CD14-positive monocyte (primary cell): ENCODE data around the gene DGKA. TPM values are rescaled to one million over a fixed set of nuclear protein-coding genes. Genes with fewer than 3 reads are reported as not detected.

Experiments used
- DNase-seq, 3 donors: peaks; one replicate each; pipeline ENCODE4 v3.0.0-alpha.2; 2011 to 2022
- H2AFZ ChIP-seq: 2 replicates; pipeline ENCODE4 v1.6.0; 2012; ENCODE audit warnings: mild to moderate bottlenecking, low read depth, low read length, inconsistent platforms; ENCODE audit not compliant: insufficient read depth, poor library complexity, severe bottlenecking
- H3K27ac ChIP-seq, 2 donors: 1 replicate in 1 of 2; 2 replicates in 1 of 2; pipeline ENCODE4 v1.5.1; 2012 to 2013; ENCODE audit warnings: low read length in 2 of 2, control low read depth in 1 of 2, inconsistent platforms in 1 of 2, low read depth in 1 of 2, mild to moderate bottlenecking in 1 of 2
- H3K27me3 ChIP-seq, 2 donors: one replicate each; pipeline versions ENCODE4 v1.6.0 to v1.6.1; 2011 to 2013; ENCODE audit warnings: low read length in 2 of 2; ENCODE audit not compliant: control insufficient read depth in 2 of 2, insufficient read depth in 2 of 2
- H3K36me3 ChIP-seq, 2 donors: replicated peaks in 1 of 2; 1 replicate in 1 of 2; 2 replicates in 1 of 2; pipeline versions ENCODE4 v1.5.1 to v1.6.1; 2012 to 2013; ENCODE audit warnings: low read length in 2 of 2, control low read depth in 1 of 2, inconsistent platforms in 1 of 2, mild to moderate bottlenecking in 1 of 2; ENCODE audit not compliant: insufficient read depth in 2 of 2, control insufficient read depth in 1 of 2
- H3K4me1 ChIP-seq, 2 donors: 1 replicate in 1 of 2; 2 replicates in 1 of 2; pipeline versions ENCODE4 v1.5.1 to v1.6.1; 2012 to 2013; ENCODE audit warnings: low read length in 2 of 2, control low read depth in 1 of 2, inconsistent platforms in 1 of 2, mild to moderate bottlenecking in 1 of 2, moderate library complexity in 1 of 2; ENCODE audit not compliant: insufficient read depth in 2 of 2, control insufficient read depth in 1 of 2
- H3K4me2 ChIP-seq: replicated peaks from 2 replicates; pipeline ENCODE3; 2012; ENCODE audit warnings: low read length, moderate library complexity, mild to moderate bottlenecking; ENCODE audit not compliant: poor library complexity, severe bottlenecking; ENCODE audit errors: extremely low read depth
- H3K4me3 ChIP-seq, 3 experiments: fragments of 200-600 bp in 1 of 3; sonication (generic) in 1 of 3; replicated peaks in 1 of 3; 1 replicate in 2 of 3; 2 replicates in 1 of 3; pipeline ENCODE4 v1.5.1; 2011 to 2013; ENCODE audit warnings: low read length in 3 of 3, mild to moderate bottlenecking in 3 of 3, control low read depth in 2 of 3, low read depth in 2 of 3, inconsistent platforms in 1 of 3, moderate library complexity in 1 of 3
- H3K79me2 ChIP-seq: 2 replicates; pipeline ENCODE4 v1.6.0; 2012; ENCODE audit warnings: mild to moderate bottlenecking, control low read depth, inconsistent platforms, low read length, moderate library complexity; ENCODE audit not compliant: insufficient read depth
- H3K9ac ChIP-seq: 2 replicates; pipeline ENCODE4 v1.6.0; 2017; ENCODE audit warnings: low read length, mild to moderate bottlenecking; ENCODE audit not compliant: insufficient read depth, poor library complexity, severe bottlenecking
- H3K9me3 ChIP-seq, 2 donors: replicated peaks in 1 of 2; 1 replicate in 1 of 2; 2 replicates in 1 of 2; pipeline versions ENCODE4 v1.5.1 to v1.6.1; 2012 to 2013; ENCODE audit warnings: low read length in 2 of 2, control low read depth in 1 of 2; ENCODE audit not compliant: control insufficient read depth in 1 of 2, insufficient read depth in 1 of 2
- H4K20me1 ChIP-seq: 2 replicates; pipeline ENCODE4 v1.6.0; 2012; ENCODE audit warnings: mild to moderate bottlenecking, low read length, control low read depth, moderate library complexity; ENCODE audit not compliant: insufficient read depth
- H3K27ac Mint-ChIP-seq, 7 donors: one replicate each; pipeline ENCODE4 v1.8.0; 2020; ENCODE audit warnings: mild to moderate bottlenecking in 7 of 7, mixed read lengths in 7 of 7, moderate library complexity in 6 of 7, inconsistent platforms in 2 of 7
- H3K27me3 Mint-ChIP-seq, 3 donors: one replicate each; pipeline ENCODE4 v1.8.0; 2021 to 2022; ENCODE audit warnings: low read depth in 3 of 3, mild to moderate bottlenecking in 3 of 3, mixed read lengths in 3 of 3, moderate library complexity in 3 of 3, inconsistent platforms in 1 of 3
- H3K36me3 Mint-ChIP-seq, 2 donors: one replicate each; pipeline ENCODE4 v1.8.0; 2020; ENCODE audit warnings: mixed read lengths in 2 of 2, inconsistent platforms in 1 of 2, mild to moderate bottlenecking in 1 of 2
- H3K4me1 Mint-ChIP-seq: one replicate; pipeline ENCODE4 v1.8.0; 2020; ENCODE audit warnings: mild to moderate bottlenecking, mixed read lengths
- H3K4me3 Mint-ChIP-seq, 2 donors: one replicate each; pipeline ENCODE4 v1.8.0; 2020; ENCODE audit warnings: mild to moderate bottlenecking in 2 of 2, mixed read lengths in 2 of 2, moderate library complexity in 1 of 2
- H3K9me3 Mint-ChIP-seq, 7 donors: one replicate each; pipeline ENCODE4 v1.8.0; 2020 to 2022; ENCODE audit warnings: mixed read lengths in 7 of 7, mild to moderate bottlenecking in 6 of 7, moderate library complexity in 6 of 7, inconsistent platforms in 2 of 7
- WGBS: methylation state at CpG from one replicate; pipeline ENCODE4 v1.1.5; 2013; ENCODE audit warnings: missing lambda C conversion rate; ENCODE audit not compliant: insufficient coverage; 5-methylcytosine and 5-hydroxymethylcytosine counted together
- intact Hi-C, 2 donors: fragments of 100-400 bp; cut with micrococcal nuclease; formaldehyde crosslinking; loops; one replicate each; pipeline versions ENCODE4 v1.15.0 to v1.15.1; 2023
- polyA plus RNA-seq, 3 donors: library from polyadenylated mRNA; depleted of rRNA in 1 of 3; unstranded in 2 of 3; stranded (reverse) in 1 of 3; fragments of 300-500 nt in 2 of 3; fragments of >200 nt in 1 of 3; fragmentation: Illumina TruSeq in 2 of 3; gene quantifications; 1 replicate in 2 of 3; 2 replicates in 1 of 3; pipeline ENCODE4 v1.2.3, GENCODE V29; 2012 to 2021
- TF ChIP-seq, protein P1 (sequence below): fragments of 200-600 bp; IDR thresholded peaks from one replicate; pipeline ENCODE4 v1.8.0; 2022; ENCODE audit warnings: antibody characterized with exemption, mild to moderate bottlenecking

The DGKA gene
- polyA plus RNA-seq, 3 donors: 16.0 to 99.1 (median 21.4) TPM

DNA sequence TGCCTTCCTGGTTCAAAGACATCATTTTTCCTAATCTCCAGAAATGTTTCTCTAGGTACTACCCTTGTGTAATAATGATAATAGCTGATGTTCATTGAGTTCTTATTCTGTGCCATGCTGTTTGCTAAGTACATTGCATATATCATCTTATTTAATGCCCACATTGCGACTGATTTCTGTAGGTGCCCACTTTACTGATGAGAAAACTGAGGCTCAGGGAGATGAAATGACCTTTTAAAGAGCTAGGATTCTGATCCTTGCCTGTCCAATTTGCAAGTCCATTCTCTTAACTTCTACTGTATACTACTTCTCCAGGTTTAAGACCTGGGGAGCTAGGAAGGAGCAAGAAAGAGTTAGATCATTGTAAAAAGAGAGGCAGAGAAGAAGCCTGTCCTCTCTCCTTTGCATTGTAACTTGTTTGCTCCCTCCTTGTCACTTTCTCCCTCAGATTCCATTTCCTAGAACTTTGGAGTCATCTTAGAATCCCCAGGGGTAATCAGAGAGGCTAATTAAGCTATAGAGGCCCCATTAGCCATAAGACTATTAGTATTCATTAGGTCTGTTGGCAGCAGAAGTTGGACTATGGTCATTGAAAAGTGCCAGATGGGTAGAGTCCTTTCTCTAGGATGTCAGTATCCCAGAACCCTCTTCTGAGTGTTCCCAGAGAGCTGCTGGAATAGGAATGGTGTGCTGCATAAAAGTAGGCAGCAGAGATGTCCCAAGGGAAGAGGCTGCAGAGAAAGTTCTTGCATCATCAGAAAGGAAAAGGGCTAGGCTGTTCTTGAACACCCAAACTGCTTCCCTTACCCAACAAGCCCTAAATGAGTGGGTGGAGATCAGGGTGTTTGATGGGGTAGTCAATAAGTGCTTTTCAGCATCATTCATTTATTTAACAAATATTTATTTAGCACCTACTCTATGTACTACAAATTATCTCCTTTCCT lies 3.1 kb downstream of the DGKA start:
- DNase-seq: no peak
- TF ChIP-seq, protein P1, sequence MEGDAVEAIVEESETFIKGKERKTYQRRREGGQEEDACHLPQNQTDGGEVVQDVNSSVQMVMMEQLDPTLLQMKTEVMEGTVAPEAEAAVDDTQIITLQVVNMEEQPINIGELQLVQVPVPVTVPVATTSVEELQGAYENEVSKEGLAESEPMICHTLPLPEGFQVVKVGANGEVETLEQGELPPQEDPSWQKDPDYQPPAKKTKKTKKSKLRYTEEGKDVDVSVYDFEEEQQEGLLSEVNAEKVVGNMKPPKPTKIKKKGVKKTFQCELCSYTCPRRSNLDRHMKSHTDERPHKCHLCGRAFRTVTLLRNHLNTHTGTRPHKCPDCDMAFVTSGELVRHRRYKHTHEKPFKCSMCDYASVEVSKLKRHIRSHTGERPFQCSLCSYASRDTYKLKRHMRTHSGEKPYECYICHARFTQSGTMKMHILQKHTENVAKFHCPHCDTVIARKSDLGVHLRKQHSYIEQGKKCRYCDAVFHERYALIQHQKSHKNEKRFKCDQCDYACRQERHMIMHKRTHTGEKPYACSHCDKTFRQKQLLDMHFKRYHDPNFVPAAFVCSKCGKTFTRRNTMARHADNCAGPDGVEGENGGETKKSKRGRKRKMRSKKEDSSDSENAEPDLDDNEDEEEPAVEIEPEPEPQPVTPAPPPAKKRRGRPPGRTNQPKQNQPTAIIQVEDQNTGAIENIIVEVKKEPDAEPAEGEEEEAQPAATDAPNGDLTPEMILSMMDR: no peak
- no peak overlapping the region for H3K4me3 Mint-ChIP-seq
- no peaks in the 10 kb centered on the region for H3K9me3 Mint-ChIP-seq
- peaks cover 53% of the 10 kb centered on the region for H3K4me1 Mint-ChIP-seq
- peaks cover 34 to 38% of the 10 kb centered on the region in 2 donors for H3K36me3 Mint-ChIP-seq
- Histone ChIP-seq H3K27me3 (no peaks in the 10 kb centered on the region), H3K9me3 (no peaks in the 10 kb centered on the region), H3K4me1 (peaks cover 44 to 47% of the 10 kb centered on the region in 2 donors), H3K79me2 (peaks cover 38% of the 10 kb centered on the region), H3K9ac (no peak overlapping the region), H3K4me3 (no peak overlapping the region), H4K20me1 (peaks cover 13% of the 10 kb centered on the region), H3K4me2 (peak overlapping the region; percentile 88), H3K27ac (peak overlapping the region in 1 of 2 donors; percentile 96), H2AFZ (no peak overlapping the region), H3K36me3 (peaks cover 25 to 39% of the 10 kb centered on the region in 2 donors)
- peaks cover 0 to 3% (median 1%) of the 10 kb centered on the region in 3 donors for H3K27me3 Mint-ChIP-seq
- WGBS: no CpG with 5 or more reads among the region's 1 CpG
- H3K27ac Mint-ChIP-seq: peak overlapping the region in 4 of 7 donors; percentile 15 to 46 (median 16)
- intact Hi-C loops: loop anchor here in 1 of 2 donors (5.0 kb wide), 1 partner anchor 33 kb away; the partner anchor contains the start of genes CDK2 and PMEL

DNA sequence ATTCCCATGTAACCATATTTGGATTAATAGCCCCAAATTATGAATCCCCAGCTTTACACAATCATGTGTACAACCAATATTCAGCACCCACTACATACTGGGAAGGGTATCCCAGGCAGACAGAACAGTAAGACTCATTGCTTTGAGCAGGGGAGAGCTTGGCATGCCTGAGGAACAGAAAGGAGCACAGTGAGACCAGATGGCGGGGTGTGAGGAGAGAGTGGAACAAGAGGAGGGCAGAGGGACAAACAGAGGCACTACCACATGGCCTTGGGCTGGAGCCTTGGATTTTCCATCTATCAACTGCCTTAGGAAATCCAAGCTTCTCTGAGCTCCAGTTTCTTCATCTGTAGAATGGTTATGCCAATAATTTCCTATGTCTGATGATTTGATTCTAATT lies 3.8 kb downstream of the DGKA start:
- peaks cover 48% of the 10 kb centered on the region for H3K4me1 Mint-ChIP-seq
- H3K27ac Mint-ChIP-seq: peak overlapping the region in 1 of 7 donors; percentile 39
- peaks cover 34% of the 10 kb centered on the region for H3K79me2 ChIP-seq
- H3K9me3 Mint-ChIP-seq: no peaks in the 10 kb centered on the region
- H3K9me3 ChIP-seq: no peaks in the 10 kb centered on the region
- H3K4me3 ChIP-seq: no peak overlapping the region
- peaks cover 38 to 44% of the 10 kb centered on the region in 2 donors for H3K36me3 Mint-ChIP-seq
- no peak overlapping the region for H3K9ac ChIP-seq
- H3K4me2 ChIP-seq: no peak overlapping the region
- no peak overlapping the region for H3K27ac ChIP-seq
- peaks cover 13% of the 10 kb centered on the region for H4K20me1 ChIP-seq
- TF ChIP-seq, protein P1: no peak
- H3K27me3 Mint-ChIP-seq: peaks cover 0 to 3% (median 1%) of the 10 kb centered on the region in 3 donors
- H2AFZ ChIP-seq: no peak overlapping the region
- intact Hi-C loops: loop anchor here in 1 of 2 donors (5.0 kb wide), 1 partner anchor 33 kb away; the partner anchor contains the start of genes CDK2 and PMEL
- no peaks in the 10 kb centered on the region for H3K27me3 ChIP-seq
- H3K4me1 ChIP-seq: peaks cover 37 to 40% of the 10 kb centered on the region in 2 donors
- no peak for DNase-seq
- WGBS: 100% methylated on average over 1 of the region's 1 CpG
- no peak overlapping the region for H3K4me3 Mint-ChIP-seq
- H3K36me3 ChIP-seq: peaks cover 32 to 46% of the 10 kb centered on the region in 2 donors
